Dermis microvascular lymphatic vessel endothelial cell (primary cell): Measurements from ENCODE around the gene SCYGR1. TPM values are rescaled to one million over a fixed set of nuclear protein-coding genes. Genes with fewer than 3 reads are reported as not detected.
"Not testable (repeated sequence)": the region's sequence is repeated elsewhere in the genome, so short reads cannot be mapped to it uniquely, and the experiment has no call there.

Experiments
- DNase-seq, 2 donors: peaks; one replicate each; pipeline versions ENCODE4 v3.0.0 to v3.0.0-alpha.2; 2010; ENCODE audit warnings: low read depth in 2 of 2
- total RNA-seq: library from RNA; depleted of rRNA; stranded (reverse); fragments of >200 nt; gene quantifications from 2 replicates; pipeline ENCODE4 v1.2.1, GENCODE V29; 2014

Gene SCYGR1
- total RNA-seq, 1 donor from 2014 or later: not detected

- no peak for DNase-seq
Measured at GRCh38 chr2:227402959-227403358, 15.2 kb upstream of the SCYGR1 start.

- no peak for DNase-seq
Measured at GRCh38 chr2:227402321-227402720, 14.6 kb upstream of the SCYGR1 start.

GRCh38 chr2:227401550-227401949 is 13.8 kb upstream of the SCYGR1 start:
- DNase-seq: no peak

- DNase-seq: no peak
Measured at GRCh38 chr2:227398684-227399670, 11.2 kb upstream of the SCYGR1 start.

- no peak for DNase-seq
Measured at GRCh38 chr2:227397562-227397961, 9.8 kb upstream of the SCYGR1 start.

GRCh38 chr2:227395556-227395955 is 7.8 kb upstream of the SCYGR1 start:
- no peak for DNase-seq

GRCh38 chr2:227394401-227394800 is 6.7 kb upstream of the SCYGR1 start:
- no peak for DNase-seq

- DNase-seq: no peak
Measured at GRCh38 chr2:227390468-227391256, 2.9 kb upstream of the SCYGR1 start.

- DNase-seq: no peak
Measured at GRCh38 chr2:227389661-227390060, 1.9 kb upstream of the SCYGR1 start.

GRCh38 chr2:227389231-227389630 is 1.5 kb upstream of the SCYGR1 start:
- DNase-seq: no peak

- DNase-seq: no peak
Measured at GRCh38 chr2:227388537-227389011, 825 bp upstream of the SCYGR1 start.

- DNase-seq: no peak
Measured at GRCh38 chr2:227386630-227387029, 1.1 kb downstream of the SCYGR1 start.

- DNase-seq: no peak
Measured at GRCh38 chr2:227383686-227384085, 4.1 kb downstream of the SCYGR1 start.

GRCh38 chr2:227382241-227382835 is 5.4 kb downstream of the SCYGR1 start:
- DNase-seq: not testable (repeated sequence)

- no peak for DNase-seq
Measured at GRCh38 chr2:227379095-227379494, 8.7 kb downstream of the SCYGR1 start, which contains the start of gene TM4SF20. Gene TM4SF20 (minus strand): TSS chr2:227379306. CDS start chr2:227379268, 38 bp downstream.

GRCh38 chr2:227378371-227378782 is 9.4 kb downstream of the SCYGR1 start:
- no peak for DNase-seq

- DNase-seq: no peak
Measured at GRCh38 chr2:227377467-227378351, 10.0 kb downstream of the SCYGR1 start.

- DNase-seq: no peak
Measured at GRCh38 chr2:227376656-227377396, 10.9 kb downstream of the SCYGR1 start.

GRCh38 chr2:227374158-227374557 is 13.6 kb downstream of the SCYGR1 start:
- no peak for DNase-seq

GRCh38 chr2:227373389-227373788 is 14.4 kb downstream of the SCYGR1 start:
- no peak for DNase-seq
